ENCODE results near the gene CAMK1D.
"Not testable (repeated sequence)": the region's sequence is repeated elsewhere in the genome, so short reads cannot be mapped to it uniquely, and the experiment has no call there.

Gene CAMK1D

DNA sequence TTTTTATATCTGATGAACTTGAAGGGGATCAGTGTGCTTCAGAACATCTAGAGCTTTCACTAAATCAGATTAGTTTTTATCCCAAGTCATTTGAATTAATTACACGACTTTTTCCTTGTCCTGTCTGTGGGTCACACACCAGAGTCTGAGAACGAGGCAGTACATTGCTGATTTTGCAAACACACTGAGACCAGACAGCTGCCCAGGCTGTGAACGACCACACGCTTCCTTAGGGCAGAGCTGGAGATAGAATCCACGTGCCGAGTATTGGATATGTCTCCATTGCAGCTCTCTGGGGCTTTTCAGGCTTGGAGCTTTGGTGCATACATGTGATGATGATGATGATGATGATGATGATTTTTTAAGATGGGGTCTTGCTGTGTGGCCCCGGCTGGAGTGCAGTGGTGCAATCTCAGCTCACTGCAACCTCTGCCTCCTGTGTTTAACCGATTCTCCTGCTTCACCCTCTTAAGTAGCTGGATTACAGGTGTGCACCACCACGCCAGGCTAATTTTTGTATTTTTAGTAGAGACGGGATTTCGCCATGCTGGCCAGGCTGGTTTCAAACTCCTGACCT is 81.1 kb downstream of the CAMK1D start:
- no peak for DNase-seq (ENCODE audit: low read depth, low spot score)

DNA sequence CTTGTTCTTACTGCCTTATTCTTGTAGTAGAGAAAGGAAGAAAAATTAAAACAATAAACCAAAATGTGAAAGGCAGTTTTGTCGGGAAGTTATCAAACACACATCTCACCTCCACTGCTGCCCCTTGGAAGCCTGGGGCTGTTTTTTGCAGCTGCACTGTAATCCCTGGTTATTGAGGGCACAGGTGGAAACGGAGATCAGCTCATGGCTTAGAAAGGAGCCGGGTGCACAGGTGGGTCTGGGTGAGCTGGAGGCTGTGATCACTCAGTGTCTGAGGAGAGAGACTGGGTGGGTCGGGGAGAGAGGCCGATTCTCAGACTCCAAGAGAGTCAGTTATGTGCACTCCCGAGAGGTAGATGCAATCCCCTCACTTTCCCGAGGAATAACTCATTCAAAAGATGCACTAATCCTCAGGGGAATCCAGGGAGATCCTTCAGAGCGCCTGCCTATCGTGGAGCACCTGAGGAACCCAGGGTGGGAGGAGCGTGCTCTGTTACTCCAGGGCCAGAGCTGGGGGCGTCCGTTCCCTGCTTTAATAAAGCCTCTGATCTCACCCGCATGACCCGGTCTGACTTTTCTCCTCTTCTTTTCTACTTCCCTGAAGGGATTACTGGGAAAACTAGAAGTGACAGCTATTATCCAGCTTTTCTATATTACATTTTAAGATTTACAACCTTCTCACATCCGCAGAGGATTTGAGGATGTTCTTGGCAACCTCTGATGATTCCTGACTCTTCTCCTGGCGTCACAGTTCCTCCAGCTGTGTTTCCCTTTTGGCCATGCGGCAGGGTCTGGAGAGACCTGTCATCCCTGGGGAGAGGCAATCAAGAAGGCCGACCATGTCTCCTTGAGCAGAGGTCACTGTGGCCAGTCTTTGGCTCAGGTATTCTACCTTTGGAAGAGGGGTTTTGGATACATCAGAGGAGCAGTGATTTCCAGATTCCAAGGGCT is 82.1 kb downstream of the CAMK1D start:
- DNase-seq (ENCODE audit: low read depth, low spot score): no peak

DNA sequence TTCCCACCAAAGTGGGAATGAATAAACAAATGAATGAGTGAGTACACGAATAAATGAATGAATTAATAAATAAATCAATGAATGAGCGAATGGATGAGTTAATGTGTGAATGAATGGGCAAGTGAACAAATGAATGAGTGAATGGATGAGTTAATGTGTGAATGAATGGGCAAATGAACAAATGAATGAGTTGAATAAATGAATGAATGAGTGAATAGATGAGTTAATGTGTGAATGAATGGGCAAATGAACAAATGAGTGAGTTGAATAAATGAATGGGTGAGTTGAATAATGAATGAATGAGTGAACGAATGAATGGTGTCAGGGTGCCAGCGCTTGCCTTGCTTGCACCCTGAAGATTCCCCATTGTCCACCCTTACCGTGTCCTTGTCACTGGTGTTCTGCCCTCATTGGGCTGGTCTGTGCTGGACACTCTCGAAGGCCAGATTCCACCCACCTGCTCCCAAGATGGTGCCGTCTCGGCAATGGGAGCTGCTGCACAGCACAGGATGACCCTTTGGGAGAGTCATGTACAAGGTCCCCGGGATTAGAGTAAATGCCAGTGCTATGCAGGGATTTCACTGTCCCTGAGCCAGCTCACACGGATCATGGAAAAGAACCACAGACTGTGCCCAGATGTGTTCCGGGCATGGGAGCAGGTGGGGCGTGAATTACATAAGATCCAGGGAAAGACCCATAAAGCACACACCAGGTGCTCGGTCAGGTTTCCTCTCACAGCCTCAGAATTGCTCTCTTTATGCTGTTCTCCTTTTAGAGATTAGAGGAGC is 83.2 kb downstream of the CAMK1D start:
- no peak for DNase-seq (ENCODE audit: low read depth, low spot score)

DNA sequence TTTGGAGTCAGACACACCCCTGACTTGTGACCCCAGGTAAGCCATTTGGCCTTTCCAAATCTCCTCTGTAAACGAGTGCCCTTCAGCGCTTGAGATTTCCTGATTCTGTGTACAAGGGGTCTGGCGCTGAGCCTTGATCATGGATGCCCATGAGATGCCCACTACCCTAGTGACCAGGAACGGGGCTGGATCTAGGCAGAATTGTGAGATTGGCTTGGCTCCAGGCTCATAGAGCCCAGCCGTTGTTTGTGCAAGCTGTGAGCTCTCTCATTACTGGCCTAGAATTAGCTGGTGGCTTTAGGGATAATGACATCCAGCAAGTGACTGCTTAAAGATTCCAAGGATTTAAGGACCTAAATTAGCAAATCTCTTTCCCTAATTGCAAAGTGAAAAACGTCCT is 84.9 kb downstream of the CAMK1D start:
- DNase-seq (ENCODE audit: low read depth, low spot score): no peak

- DNase-seq (ENCODE audit: low read depth, low spot score): not testable (repeated sequence)
These were observed 85.3 kb downstream of the CAMK1D start for GRCh38 chr10:12434677-12435076.

DNA sequence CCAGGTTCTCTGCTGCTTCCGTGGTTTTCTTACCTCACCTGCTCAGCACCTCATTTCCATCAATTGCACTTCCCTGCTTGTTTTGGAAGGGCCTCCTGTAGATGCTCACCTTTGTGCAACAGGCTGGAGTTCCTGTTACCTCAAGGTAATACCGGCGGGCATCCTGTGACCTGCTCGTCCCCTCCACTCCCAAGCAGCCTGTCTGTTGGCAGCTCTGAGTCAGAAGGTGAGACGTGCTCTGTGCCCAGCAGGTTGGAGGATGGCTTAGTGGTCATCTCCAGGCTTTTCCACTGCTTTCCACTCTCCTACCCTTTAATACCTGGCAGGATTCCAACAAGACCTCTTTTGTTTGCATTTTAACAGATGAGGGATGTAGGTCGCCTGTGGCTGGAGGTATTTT is 86.0 kb downstream of the CAMK1D start:
- DNase-seq (ENCODE audit: low read depth, low spot score): no peak

DNA sequence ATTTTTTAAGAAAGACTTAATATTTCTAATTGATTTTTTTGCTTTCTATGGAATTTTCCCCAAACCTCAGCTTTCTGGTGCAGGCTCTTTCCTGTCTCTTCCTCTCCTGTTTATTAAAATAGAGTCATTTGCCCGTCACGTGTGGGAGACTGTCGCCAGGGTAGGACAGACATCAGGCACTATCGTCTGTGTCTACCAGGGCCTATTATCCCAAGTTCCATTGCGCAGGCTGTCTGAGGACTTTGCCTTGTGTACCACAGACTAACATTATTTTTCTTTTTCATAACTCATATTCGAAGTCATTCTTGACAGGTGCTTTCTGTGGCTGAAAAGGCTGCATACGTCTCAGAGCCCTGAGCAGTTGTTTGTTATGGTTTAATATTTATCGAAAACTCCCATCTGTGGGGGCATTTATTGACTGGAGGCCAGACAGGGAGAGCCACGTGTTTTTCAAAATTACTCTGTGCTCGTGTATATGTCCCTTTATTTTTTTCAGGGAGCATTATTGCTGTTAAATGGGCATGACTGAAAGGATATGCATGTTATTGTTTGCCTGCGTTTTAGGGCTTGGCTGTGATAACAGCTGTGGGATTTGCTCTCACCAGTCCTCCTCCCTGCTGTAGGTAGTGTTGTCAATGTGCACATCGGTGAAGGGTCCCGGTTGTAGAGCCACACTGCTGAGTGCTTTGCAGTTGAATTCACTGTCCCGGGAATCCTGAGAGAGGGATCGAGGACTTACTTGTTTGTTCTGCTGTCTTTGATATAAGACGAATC is 89.8 kb downstream of the CAMK1D start:
- no peak for DNase-seq (ENCODE audit: low read depth, low spot score)

- not testable (repeated sequence) for DNase-seq (ENCODE audit: low read depth, low spot score)
These were observed 90.4 kb downstream of the CAMK1D start for GRCh38 chr10:12439767-12440166.

- DNase-seq (ENCODE audit: low read depth, low spot score): no peak
These were observed 93.7 kb downstream of the CAMK1D start for GRCh38 chr10:12443026-12443425.

GRCh38 chr10:12444981-12445700 is 95.8 kb downstream of the CAMK1D start:
- DNase-seq (ENCODE audit: low read depth, low spot score): peak; percentile 30

DNA sequence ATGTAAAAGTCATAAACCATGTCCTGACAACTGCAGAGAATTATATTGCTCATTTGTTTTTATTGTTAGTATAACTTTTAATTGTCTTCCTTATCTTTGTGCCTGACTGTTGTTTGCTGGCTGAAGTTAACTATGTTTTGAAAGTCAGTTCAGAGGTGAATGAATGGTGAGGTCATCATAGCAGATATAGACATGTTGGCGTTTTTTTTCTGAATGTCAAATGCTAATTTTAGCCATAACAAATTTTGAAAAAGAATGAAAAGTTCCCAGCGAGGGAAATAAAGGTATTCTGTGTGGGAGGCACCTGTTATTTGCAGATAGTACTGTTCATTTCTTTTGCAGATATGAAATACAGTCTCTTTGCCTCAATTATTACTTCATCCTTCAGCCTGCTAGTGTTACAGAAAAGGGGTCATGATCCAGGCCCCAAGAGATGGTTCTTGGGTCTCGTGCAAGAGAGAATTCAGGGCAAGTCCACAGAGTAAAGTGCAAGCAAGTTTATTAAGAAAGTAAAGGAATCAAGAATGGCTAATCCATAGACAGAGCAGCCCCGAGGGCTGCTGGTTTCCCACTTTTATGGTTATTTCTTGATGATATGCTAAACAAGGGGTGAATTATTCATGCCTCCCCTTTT is 96.5 kb downstream of the CAMK1D start:
- no peak for DNase-seq (ENCODE audit: low read depth, low spot score)

DNA sequence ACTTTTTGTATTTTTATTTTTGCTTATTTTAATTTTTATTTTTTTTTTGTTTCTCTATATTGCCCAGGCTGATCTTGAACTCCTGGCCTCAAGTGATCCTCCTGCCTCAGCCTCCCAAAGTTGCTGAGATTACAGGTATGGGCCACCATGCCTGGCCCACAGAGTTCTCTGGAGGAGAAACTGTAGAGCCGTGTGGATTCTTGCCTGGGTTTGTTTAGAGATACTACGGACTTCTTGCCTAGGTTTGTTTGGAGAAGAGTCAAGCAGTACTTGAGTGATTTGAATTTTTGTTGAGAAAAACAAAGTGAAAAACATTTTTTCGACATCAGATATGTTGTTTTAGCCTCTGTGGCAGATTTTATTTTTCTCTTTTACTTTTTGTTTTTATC is 99.0 kb downstream of the CAMK1D start:
- no peak for DNase-seq (ENCODE audit: low read depth, low spot score)

- DNase-seq (ENCODE audit: low read depth, low spot score): no peak
These were observed 99.5 kb downstream of the CAMK1D start for GRCh38 chr10:12448729-12449391.

GRCh38 chr10:12455318-12455717 is 106.0 kb downstream of the CAMK1D start:
- no peak for DNase-seq (ENCODE audit: low read depth, low spot score)

DNA sequence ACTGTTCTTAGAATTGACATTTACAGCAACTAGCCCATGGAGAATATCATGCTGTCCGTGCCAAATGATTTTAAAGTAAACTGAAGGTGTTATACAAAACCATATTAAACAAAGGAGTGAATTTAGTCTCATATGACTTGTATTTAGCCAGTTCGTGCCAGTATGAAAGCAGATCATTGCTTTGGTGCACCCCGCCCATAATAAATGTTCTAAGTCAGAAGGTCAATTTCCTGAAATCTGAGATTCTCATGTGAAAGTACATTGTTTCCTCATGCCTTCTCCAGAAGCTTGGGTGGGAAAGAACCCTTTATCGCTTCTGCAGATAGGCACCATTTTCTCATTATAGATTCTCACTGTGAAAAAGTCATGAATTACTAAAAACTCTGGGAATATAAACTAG is 106.4 kb downstream of the CAMK1D start:
- DNase-seq (ENCODE audit: low read depth, low spot score): no peak

DNA sequence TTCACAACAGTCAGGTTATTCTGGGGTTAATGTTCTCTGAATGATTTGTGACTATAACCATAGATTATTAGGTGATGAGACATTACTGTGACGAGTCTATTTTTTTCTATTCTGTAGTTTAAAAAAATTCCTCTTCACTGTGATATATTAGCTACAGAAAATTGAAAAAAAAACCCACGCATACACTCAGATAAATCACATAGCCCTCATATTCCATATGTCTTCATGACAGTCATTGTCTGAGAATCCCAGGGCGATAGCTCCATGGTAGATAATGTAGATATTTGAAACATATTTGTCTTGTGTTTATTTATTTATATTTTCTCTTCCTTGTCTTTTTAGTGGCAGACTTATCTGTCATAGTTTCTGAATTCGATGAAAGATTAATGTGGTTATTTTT is 110.0 kb downstream of the CAMK1D start:
- DNase-seq (ENCODE audit: low read depth, low spot score): no peak

DNA sequence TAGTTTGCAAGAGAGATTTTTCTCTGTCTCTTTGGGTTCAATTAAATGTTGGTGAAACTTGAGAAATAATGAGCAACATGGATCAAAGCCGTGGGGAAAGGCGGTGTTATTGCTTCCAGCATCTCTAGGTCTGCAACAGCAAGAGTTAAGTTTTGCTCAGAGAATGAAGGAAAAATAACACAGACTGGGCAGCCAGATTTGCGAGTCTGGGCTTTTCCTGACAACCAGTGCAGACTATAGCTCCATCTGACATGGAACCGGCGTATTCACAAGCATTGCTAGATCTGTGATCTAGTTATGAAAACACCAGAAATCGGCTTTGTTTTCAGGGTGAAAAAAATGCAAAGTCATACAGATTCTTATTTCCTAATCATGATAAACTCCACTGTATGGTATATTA is 110.4 kb downstream of the CAMK1D start:
- DNase-seq (ENCODE audit: low read depth, low spot score): no peak

DNA sequence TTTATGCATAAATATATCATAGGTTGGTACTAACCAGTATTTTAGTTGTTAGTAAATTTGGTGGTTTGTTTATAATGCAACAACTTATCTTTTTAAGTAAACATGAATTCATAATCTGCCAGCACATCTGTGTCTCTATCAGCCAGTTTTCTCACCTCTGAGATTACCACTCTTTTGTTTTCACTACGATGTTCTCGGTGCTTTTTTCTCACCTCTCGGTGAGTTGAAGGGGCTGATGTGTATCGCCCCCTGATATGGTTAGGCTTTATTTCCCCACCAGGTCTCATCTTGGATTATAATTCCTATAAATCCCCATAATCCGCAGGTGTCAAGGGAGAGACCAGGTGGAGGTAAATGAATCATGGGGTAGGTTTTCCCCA is 114.1 kb downstream of the CAMK1D start:
- DNase-seq (ENCODE audit: low read depth, low spot score): no peak

DNA sequence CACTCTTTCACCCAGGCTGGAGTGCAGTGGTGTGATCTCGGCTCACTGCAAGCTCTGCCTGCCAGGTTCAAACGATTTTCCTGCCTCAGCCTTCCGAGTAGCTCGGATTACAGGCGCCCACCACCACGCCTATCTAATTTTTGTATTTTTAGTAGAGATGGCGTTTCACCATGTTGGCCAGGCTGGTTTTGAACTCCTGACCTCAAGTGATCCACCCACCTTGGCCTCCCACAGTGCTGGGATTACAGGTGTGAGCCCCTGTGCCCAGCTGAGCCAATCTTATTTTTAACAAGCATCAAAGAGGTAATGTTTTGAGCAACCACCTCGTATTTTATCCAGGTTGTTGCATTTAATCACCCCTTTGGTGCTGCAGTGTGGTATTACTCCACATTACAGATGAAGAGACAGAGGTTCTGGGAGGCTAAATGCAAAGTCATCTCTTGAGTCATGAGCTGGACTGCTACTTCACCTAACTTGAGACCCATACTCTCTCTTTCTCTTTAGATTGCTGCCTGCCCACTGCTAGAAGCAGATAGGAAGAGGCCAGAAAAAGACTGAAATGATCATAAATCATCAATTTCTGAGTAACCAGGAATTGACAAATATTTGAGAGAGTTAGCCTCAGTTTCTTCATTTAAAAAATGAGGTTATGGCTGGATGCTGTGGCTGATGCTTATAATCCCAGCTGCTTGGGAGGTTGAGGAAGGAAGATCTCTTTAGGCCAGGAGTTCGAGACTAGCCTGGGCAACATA is 116.2 kb downstream of the CAMK1D start:
- DNase-seq (ENCODE audit: low read depth, low spot score): no peak

All from ELF-1 (cell line).